Activated CD4-positive, alpha-beta T cell treated with anti-CD3 and anti-CD28 coated beads, Interleukin-2, amount 10 ng/mL, durations not matched to agents 24 days and 14 days (primary cell): ENCODE results near the gene GPR151. TPM values are rescaled to one million over a fixed set of nuclear protein-coding genes. Genes with fewer than 3 reads are reported as not detected.

Experiments used
- total RNA-seq: library from RNA; stranded (reverse); gene quantifications from 2 replicates; pipeline ENCODE4 v1.2.3, GENCODE V29; 2022

The GPR151 gene
- total RNA-seq, 1 donor from 2014 or later, result not detected

Other genes with a start within 250 kb of the GPR151 start
- 0.14 TPM in 2 replicates for gene POU4F3, start 177.4 kb downstream of the GPR151 start, total RNA-seq
- gene TCERG1, start 68.9 kb downstream of the GPR151 start, total RNA-seq, result 146 and 155 TPM in 2 replicates